ENCODE measurements around the gene NACAD. TPM values are rescaled to one million over a fixed set of nuclear protein-coding genes. Genes with fewer than 3 reads are reported as not detected.

NACAD gene
- total RNA-seq, 2 experiments from 2014 or later, result 0.08 to 0.14 TPM

- Histone ChIP-seq H3K27ac (ENCODE audit: low read depth in 1 of 2, low read length in 2 of 2) (no peak overlapping the region), H3K4me1 (ENCODE audit: insufficient read depth, low read length) (peaks cover 10% of the 10 kb centered on the region), H3K27me3 (ENCODE audit: control insufficient read depth in 1 of 2, insufficient read depth in 2 of 2, low read length in 2 of 2) (peaks cover 11 to 17% of the 10 kb centered on the region in 2 experiments), H3K9me3 (ENCODE audit: control insufficient read depth in 1 of 2, insufficient read depth in 1 of 2, low read length in 2 of 2) (peaks cover 0 to 5% of the 10 kb centered on the region in 2 experiments), H3K4me3 (ENCODE audit: low read length) (no peak overlapping the region), H3K36me3 (ENCODE audit: insufficient read depth, low read length) (no peaks in the 10 kb centered on the region)
- H3K27me3 Mint-ChIP-seq, result peaks cover 18% of the 10 kb centered on the region
- intact Hi-C loops (cut with DNase I, micrococcal nuclease), result no loop called here
- no peak for ATAC-seq (ENCODE audit: poor library complexity)
- ChIA-PET CTCF (interaction anchor here (2.2 kb wide), 1 partner anchor 15 kb away, joined by 5 read pairs; no protein-coding TSS in a partner anchor), POLR2A (no interaction called here)
- H3K4me1 Mint-ChIP-seq (ENCODE audit: low read depth), result peaks cover 7% of the 10 kb centered on the region
- peaks cover 3% of the 10 kb centered on the region for H3K9me3 Mint-ChIP-seq
- H3K27ac Mint-ChIP-seq, result no peak overlapping the region
- DNase-seq, result peak in 1 of 14 experiments; percentile 1
- peaks cover 4% of the 10 kb centered on the region for H3K36me3 Mint-ChIP-seq (ENCODE audit: low read depth)
- no peak overlapping the region for H3K4me3 Mint-ChIP-seq
- TF ChIP-seq CTCF (IDR thresholded peaks at IDR 0.05), result no peak
Measured at GRCh38 chr7:45092100-45092930, 3.5 kb upstream of the NACAD start.

GRCh38 chr7:45089341-45089891 is 647 bp upstream of the NACAD start:
- Mint-ChIP-seq H3K4me3 (peak overlapping the region; percentile 60), H3K4me1 (ENCODE audit: low read depth) (peaks cover 7% of the 10 kb centered on the region), H3K36me3 (ENCODE audit: low read depth) (peaks cover 3% of the 10 kb centered on the region), H3K9me3 (peaks cover 3% of the 10 kb centered on the region), H3K27ac (peak overlapping the region; percentile 12), H3K27me3 (peaks cover 18% of the 10 kb centered on the region)
- Histone ChIP-seq H3K4me1 (ENCODE audit: insufficient read depth, low read length) (peaks cover 10% of the 10 kb centered on the region), H3K4me3 (ENCODE audit: low read length) (peak overlapping the region; percentile 42), H3K27me3 (ENCODE audit: control insufficient read depth in 1 of 2, insufficient read depth in 2 of 2, low read length in 2 of 2) (peaks cover 11 to 17% of the 10 kb centered on the region in 2 experiments), H3K9me3 (ENCODE audit: control insufficient read depth in 1 of 2, insufficient read depth in 1 of 2, low read length in 2 of 2) (peaks cover 0 to 4% of the 10 kb centered on the region in 2 experiments), H3K36me3 (ENCODE audit: insufficient read depth, low read length) (no peaks in the 10 kb centered on the region), H3K27ac (ENCODE audit: low read depth in 1 of 2, low read length in 2 of 2) (no peak overlapping the region)
- ATAC-seq (ENCODE audit: poor library complexity) (peak; percentile 58), DNase-seq (peak; percentile 22 to 79 (median 53))
- CTCF ChIA-PET, result interaction anchor here (0.6 kb wide), 1 partner anchor 47 kb away, joined by 3 read pairs; no protein-coding TSS in a partner anchor
- TF ChIP-seq CTCF (IDR thresholded peaks at IDR 0.05), result no peak
- intact Hi-C loops (cut with DNase I, micrococcal nuclease), result no loop called here
- POLR2A ChIA-PET, result no interaction called here

- POLR2A ChIA-PET, result no interaction called here
- ATAC-seq (ENCODE audit: poor library complexity) (no peak), DNase-seq (peak in 1 of 14 experiments; percentile 15)
- Histone ChIP-seq H3K36me3 (ENCODE audit: insufficient read depth, low read length) (no peaks in the 10 kb centered on the region), H3K27ac (ENCODE audit: low read depth in 1 of 2, low read length in 2 of 2) (no peak overlapping the region), H3K4me1 (ENCODE audit: insufficient read depth, low read length) (peaks cover 10% of the 10 kb centered on the region), H3K4me3 (ENCODE audit: low read length) (no peak overlapping the region), H3K9me3 (ENCODE audit: control insufficient read depth in 1 of 2, insufficient read depth in 1 of 2, low read length in 2 of 2) (no peaks in the 10 kb centered on the region), H3K27me3 (ENCODE audit: control insufficient read depth in 1 of 2, insufficient read depth in 2 of 2, low read length in 2 of 2) (peaks cover 11 to 17% of the 10 kb centered on the region in 2 experiments)
- Mint-ChIP-seq H3K4me3 (no peak overlapping the region), H3K36me3 (ENCODE audit: low read depth) (no peaks in the 10 kb centered on the region), H3K27me3 (peaks cover 18% of the 10 kb centered on the region), H3K4me1 (ENCODE audit: low read depth) (peaks cover 7% of the 10 kb centered on the region), H3K27ac (no peak overlapping the region), H3K9me3 (no peaks in the 10 kb centered on the region)
- intact Hi-C loops (cut with DNase I, micrococcal nuclease), result no loop called here
- no peak for TF ChIP-seq CTCF (IDR thresholded peaks at IDR 0.05)
- CTCF ChIA-PET, result no interaction called here
Measured at GRCh38 chr7:45088146-45088701, 545 bp downstream of the NACAD start.
